Testis (tissue), 3 donors: ENCODE data around the gene TMC6. TPM values are rescaled to one million over a fixed set of nuclear protein-coding genes. Genes with fewer than 3 reads are reported as not detected.
A peak's percentile ranks its signal among the peaks of the same experiment; 100 is the strongest.
"Not testable (repeated sequence)": the region's sequence is repeated elsewhere in the genome, so short reads cannot be mapped to it uniquely, and the experiment has no call there.

Experiments
- DNase-seq: peaks from one replicate; pipeline ENCODE4 v3.0.0-alpha.2; 2019
- H3K27ac ChIP-seq, 2 donors: fragments of 200-600 bp; sonication (generic); one replicate each; pipeline ENCODE4 v1.5.1; 2019
- H3K27me3 ChIP-seq: fragments of 200-600 bp; sonication (generic); one replicate; pipeline ENCODE4 v1.5.1; 2019
- H3K36me3 ChIP-seq: fragments of 200-600 bp; sonication (generic); one replicate; pipeline ENCODE4 v1.5.1; 2017; ENCODE audit warnings: low read depth; ENCODE audit errors: missing control alignments
- H3K4me1 ChIP-seq: fragments of 200-600 bp; sonication (generic); one replicate; pipeline ENCODE4 v1.5.1; 2019
- H3K4me3 ChIP-seq, 2 donors: fragments of 200-600 bp; sonication (generic); one replicate each; pipeline ENCODE4 v1.5.1; 2017 to 2019
- H3K9me3 ChIP-seq: fragments of 200-600 bp; sonication (generic); one replicate; pipeline ENCODE4 v1.5.1; 2017
- POLR2A ChIP-seq: fragments of 450-650 bp; IDR thresholded peaks from one replicate; pipeline ENCODE4 v1.6.1; 2017; ENCODE audit warnings: antibody characterized with exemption, mild to moderate bottlenecking, moderate library complexity
- WGBS, 2 donors: methylation state at CpG; one replicate each; pipeline ENCODE4 v1.1.5; 2018; 5-methylcytosine and 5-hydroxymethylcytosine counted together
- intact Hi-C: fragments of 100-400 bp; cut with DNase I; formaldehyde crosslinking; loops from one replicate; pipeline ENCODE4 v1.15.1; 2023; ENCODE audit warnings: low total_unique reads
- polyA plus RNA-seq: library from polyadenylated mRNA; stranded (reverse); fragments of 350-450 nt; fragmentation: Illumina TruSeq; extraction: RNeasy Lipid Tissue Mini Kit (QIAGEN cat#74804); gene quantifications from one replicate; pipeline ENCODE4 v1.2.3, GENCODE V29; 2014; ENCODE audit warnings: low read depth, low replicate concordance; ENCODE audit not compliant: insufficient read depth
- total RNA-seq, 2 donors: library from RNA; depleted of rRNA; stranded (reverse); fragments of >200 nt; gene quantifications; one replicate each; pipeline ENCODE4 v1.2.3, GENCODE V29; 2016
- TF ChIP-seq, protein P1 (sequence below), 3 experiments: fragments of 450-650 bp in 2 of 3; fragments of 200-600 bp in 1 of 3; sonication (generic) in 1 of 3; IDR thresholded peaks; one replicate each; pipeline ENCODE4 v1.5.1; 2016 to 2019; ENCODE audit warnings: antibody characterized with exemption in 3 of 3, mild to moderate bottlenecking in 2 of 3, moderate library complexity in 1 of 3

Gene TMC6
- total and polyA plus RNA-seq, 3 donors from 2014 or later = 10.8 to 20.3 (median 18.0) TPM

DNA sequence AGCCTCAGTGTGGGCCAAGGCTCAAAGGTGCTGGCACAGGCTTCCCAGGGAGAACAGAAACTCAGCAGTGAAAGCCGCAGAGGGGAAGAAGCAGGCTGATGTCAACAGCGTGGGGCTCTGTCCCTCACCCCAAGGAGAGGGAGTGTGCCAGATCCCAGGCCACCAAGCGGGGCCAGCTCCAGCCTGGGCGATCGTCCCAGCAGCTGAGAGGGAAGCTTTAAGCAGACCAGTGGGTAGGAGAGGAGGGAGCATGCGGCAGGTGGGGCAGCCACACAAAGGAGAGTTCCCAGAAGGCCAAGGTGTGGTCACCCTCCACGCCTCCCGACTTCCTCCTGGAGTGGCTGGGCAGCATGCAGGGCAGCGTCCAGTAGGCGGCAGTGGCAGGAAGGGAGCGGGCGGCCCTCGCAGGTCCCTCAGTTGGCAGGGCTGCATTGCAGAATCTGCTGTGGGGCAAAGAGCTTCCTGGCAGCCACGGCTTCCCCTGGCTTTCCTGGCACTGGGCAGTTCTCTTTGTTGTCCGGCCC, 45.9 kb upstream of the TMC6 start:
- WGBS, 2 donors = 39 to 69% methylated on average over 6 to 15 of the region's 15 CpGs
- Histone ChIP-seq H3K36me3 (no peaks in the 10 kb centered on the region), H3K4me3 (no peak overlapping the region), H3K27ac (peak overlapping the region; percentile 45 to 80), H3K9me3 (no peaks in the 10 kb centered on the region), H3K27me3 (no peaks in the 10 kb centered on the region), H3K4me1 (peaks cover 50% of the 10 kb centered on the region)
- TF ChIP-seq, protein P1, sequence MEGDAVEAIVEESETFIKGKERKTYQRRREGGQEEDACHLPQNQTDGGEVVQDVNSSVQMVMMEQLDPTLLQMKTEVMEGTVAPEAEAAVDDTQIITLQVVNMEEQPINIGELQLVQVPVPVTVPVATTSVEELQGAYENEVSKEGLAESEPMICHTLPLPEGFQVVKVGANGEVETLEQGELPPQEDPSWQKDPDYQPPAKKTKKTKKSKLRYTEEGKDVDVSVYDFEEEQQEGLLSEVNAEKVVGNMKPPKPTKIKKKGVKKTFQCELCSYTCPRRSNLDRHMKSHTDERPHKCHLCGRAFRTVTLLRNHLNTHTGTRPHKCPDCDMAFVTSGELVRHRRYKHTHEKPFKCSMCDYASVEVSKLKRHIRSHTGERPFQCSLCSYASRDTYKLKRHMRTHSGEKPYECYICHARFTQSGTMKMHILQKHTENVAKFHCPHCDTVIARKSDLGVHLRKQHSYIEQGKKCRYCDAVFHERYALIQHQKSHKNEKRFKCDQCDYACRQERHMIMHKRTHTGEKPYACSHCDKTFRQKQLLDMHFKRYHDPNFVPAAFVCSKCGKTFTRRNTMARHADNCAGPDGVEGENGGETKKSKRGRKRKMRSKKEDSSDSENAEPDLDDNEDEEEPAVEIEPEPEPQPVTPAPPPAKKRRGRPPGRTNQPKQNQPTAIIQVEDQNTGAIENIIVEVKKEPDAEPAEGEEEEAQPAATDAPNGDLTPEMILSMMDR (IDR thresholded peaks at IDR 0.05) = peak in 1 of 3 experiments; percentile 28
- TF ChIP-seq POLR2A = no peak
- DNase-seq = peak; percentile 65
- intact Hi-C loops = no loop called here

DNA sequence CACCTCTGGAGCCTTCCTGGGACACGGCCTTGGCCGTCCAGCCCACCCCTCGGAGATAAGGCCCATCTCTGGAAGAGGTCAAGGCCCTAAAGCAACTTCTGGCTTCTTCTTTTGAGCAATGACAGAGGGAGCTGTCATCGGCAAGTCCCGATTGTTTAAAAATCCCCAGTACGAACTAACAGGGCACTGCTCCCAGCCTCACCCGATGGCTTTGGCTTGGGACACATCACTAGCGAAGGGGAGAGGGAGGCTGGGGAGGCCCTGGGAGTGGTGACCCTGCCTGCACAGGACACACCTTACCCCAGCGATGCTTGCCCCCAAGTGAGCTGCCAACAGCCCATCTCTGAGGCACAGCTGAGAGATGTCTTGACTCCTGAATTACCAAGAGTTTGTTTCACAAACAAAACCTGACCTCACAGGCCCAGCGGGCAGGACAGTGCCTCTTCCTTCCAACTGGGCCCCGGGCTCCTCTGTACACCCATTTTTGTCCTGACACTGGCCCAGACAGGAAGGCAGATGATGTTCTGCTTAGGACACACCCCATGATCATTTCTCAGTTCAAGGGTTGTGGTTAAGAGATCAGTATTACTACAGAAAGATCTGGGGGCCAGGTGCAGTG, 44.7 kb upstream of the TMC6 start:
- DNase-seq = no peak
- Histone ChIP-seq H3K27ac (peak overlapping the region; percentile 69 to 80), H3K27me3 (no peaks in the 10 kb centered on the region), H3K9me3 (no peaks in the 10 kb centered on the region), H3K4me3 (no peak overlapping the region), H3K4me1 (peaks cover 55% of the 10 kb centered on the region), H3K36me3 (no peaks in the 10 kb centered on the region)
- 52 to 58% methylated on average over 8 to 11 of the region's 11 CpGs for WGBS, 2 donors
- intact Hi-C loops = no loop called here
- TF ChIP-seq POLR2A = no peak
- TF ChIP-seq, protein P1 (IDR thresholded peaks at IDR 0.05) = no peak

DNA sequence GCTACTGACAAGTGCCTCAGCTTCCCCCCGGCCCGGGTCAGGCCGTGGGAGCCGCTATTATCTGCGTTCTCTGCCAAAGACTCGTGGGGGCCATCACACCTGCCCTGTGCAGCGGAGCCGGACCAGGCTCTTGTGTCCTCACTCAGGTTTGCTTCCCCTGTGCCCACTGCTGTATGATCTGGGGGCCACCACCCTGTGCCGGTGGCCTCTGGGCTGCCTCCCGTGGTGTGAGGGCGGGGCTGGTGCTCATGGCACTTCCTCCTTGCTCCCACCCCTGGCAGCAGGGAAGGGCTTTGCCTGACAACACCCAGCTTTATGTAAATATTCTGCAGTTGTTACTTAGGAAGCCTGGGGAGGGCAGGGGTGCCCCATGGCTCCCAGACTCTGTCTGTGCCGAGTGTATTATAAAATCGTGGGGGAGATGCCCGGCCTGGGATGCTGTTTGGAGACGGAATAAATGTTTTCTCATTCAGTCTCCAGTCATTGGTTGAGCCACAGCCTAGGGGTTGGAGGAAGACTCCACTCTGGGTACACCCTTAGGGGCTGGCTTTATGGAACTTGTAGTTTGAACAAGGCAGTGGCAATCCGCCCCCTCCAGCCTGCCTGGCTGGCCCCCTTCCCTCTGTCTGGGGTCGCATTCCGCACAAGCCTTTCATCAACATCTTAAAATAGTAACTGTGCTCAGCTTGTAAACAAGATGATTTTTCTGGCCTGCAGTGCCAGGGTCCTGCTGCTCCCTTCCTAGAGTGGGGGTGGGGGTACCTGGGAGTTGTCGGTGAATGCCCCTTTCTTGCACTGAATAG, 43.9 kb upstream of the TMC6 start:
- peaks cover 58% of the 10 kb centered on the region for H3K4me1 ChIP-seq

GRCh38 chr17:78171591-78172248, 43.2 kb upstream of the TMC6 start:
- DNase-seq, H3K36me3 ChIP-seq, H3K27me3 ChIP-seq, intact Hi-C loops, H3K4me3 ChIP-seq, H3K9me3 ChIP-seq: not testable (repeated sequence)
- H3K27ac ChIP-seq = peak overlapping the region; percentile 69 to 80
- 91 to 94% methylated on average over 17 to 19 of the region's 19 CpGs for WGBS, 2 donors
- peaks cover 55% of the 10 kb centered on the region for H3K4me1 ChIP-seq

More for the DNA sequence above, 43.9 kb upstream of the TMC6 start:
- TF ChIP-seq POLR2A = no peak
- peak; percentile 39 for DNase-seq
- no peak overlapping the region for H3K4me3 ChIP-seq
- no peaks in the 10 kb centered on the region for H3K36me3 ChIP-seq
- no peaks in the 10 kb centered on the region for H3K27me3 ChIP-seq
- H3K27ac ChIP-seq = peak overlapping the region; percentile 69 to 80
- intact Hi-C loops = no loop called here
- H3K9me3 ChIP-seq = no peaks in the 10 kb centered on the region
- 46 to 60% methylated on average over 10 to 19 of the region's 19 CpGs for WGBS, 2 donors

DNA sequence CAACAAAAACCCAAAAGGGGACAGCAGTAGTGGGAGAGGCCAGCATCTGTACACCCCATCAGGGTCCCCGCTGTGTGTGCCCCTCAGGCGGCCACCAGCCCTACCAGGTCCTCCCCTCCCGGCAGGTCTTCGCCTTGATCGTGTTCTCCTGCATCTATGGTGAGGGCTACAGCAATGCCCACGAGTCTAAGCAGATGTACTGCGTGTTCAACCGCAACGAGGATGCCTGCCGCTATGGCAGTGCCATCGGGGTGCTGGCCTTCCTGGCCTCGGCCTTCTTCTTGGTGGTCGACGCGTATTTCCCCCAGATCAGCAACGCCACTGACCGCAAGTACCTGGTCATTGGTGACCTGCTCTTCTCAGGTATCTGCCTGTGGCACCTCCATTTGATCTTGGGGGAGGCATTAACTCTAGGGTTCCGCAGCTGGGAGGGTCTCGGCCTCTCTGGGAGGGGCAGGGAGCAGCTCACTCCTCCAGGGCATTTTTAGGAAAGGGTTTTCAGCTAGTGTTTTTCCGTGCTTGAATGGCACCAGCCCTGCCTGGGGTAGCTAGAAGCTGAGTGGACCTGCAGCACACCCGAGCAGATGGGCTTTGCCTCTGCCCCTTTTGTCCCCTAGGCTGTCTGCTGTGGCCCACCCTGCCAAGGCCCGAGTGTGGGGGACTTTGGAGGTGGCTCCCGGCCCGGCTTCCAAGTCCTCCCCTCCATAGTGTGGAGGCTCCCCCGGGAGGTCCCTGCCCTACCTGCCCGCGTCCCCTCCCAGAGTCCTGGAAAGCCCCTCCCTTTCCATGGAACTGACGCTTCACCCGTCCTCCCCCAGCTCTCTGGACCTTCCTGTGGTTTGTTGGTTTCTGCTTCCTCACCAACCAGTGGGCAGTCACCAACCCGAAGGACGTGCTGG, 42.4 kb upstream of the TMC6 start:
- 88 to 97% methylated on average over 19 to 31 of the region's 31 CpGs for WGBS, 2 donors
- peaks cover 49% of the 10 kb centered on the region for H3K4me1 ChIP-seq
- no peak overlapping the region for H3K4me3 ChIP-seq
- no peaks in the 10 kb centered on the region for H3K9me3 ChIP-seq
- intact Hi-C loops = no loop called here
- no peak for DNase-seq
- TF ChIP-seq, protein P1 (IDR thresholded peaks at IDR 0.05) = no peak
- no peaks in the 10 kb centered on the region for H3K36me3 ChIP-seq
- no peak overlapping the region for H3K27ac ChIP-seq
- H3K27me3 ChIP-seq = no peaks in the 10 kb centered on the region
